Left ventricle myocardium inferior (tissue), 1 donor: Measurements from ENCODE around the gene GRIK4. TPM values are rescaled to one million over a fixed set of nuclear protein-coding genes. Genes with fewer than 3 reads are reported as not detected.

ENCODE experiments used
- DNase-seq: peaks from one replicate; pipeline ENCODE4 v3.0.0-alpha.2; 2020
- H3K27ac ChIP-seq: fragments of 200-600 bp; replicated peaks from 2 replicates; pipeline ENCODE4 v1.8.0; 2021
- H3K27me3 ChIP-seq: fragments of 200-600 bp; 2 replicates; pipeline ENCODE4 v1.8.0; 2021; ENCODE audit warnings: low read depth
- H3K36me3 ChIP-seq: fragments of 200-600 bp; 2 replicates; pipeline ENCODE4 v1.8.0; 2021
- H3K4me1 ChIP-seq: fragments of 200-600 bp; 2 replicates; pipeline ENCODE4 v1.8.0; 2021
- H3K4me3 ChIP-seq: fragments of 200-600 bp; 2 replicates; pipeline ENCODE4 v1.8.0; 2021; ENCODE audit warnings: mild to moderate bottlenecking, moderate library complexity
- H3K9me3 ChIP-seq: fragments of 200-600 bp; replicated peaks from 2 replicates; pipeline ENCODE4 v1.8.0; 2021
- CTCF ChIP-seq: fragments of 200-600 bp; IDR thresholded peaks from 2 replicates; pipeline ENCODE4 v1.8.0; 2021; ENCODE audit warnings: antibody characterized with exemption, mild to moderate bottlenecking, borderline replicate concordance
- intact Hi-C: fragments of 100-400 bp; cut with micrococcal nuclease; formaldehyde crosslinking; loops from one replicate; pipeline ENCODE4 v1.11.0; 2022
- total RNA-seq: library from RNA; stranded (reverse); fragmentation: NEBNext Ultra II Directional; extraction: Animal tissue kit (Norgen Biotek cat#: 25700); gene quantifications from one replicate; pipeline ENCODE4 v1.2.1, GENCODE V29; 2021
- donor health status: DM: no; HTN: yes; CAD: no; lungs with severe emphysema.

Gene GRIK4
- total RNA-seq, 1 donor from 2014 or later = 0.16 TPM

GRCh38 chr11:120722524-120722923 is 211.0 kb downstream of the GRIK4 start:
- Histone ChIP-seq H3K36me3 (no peaks in the 10 kb centered on the region), H3K4me1 (no peaks in the 10 kb centered on the region), H3K4me3 (no peak overlapping the region), H3K27ac (no peak overlapping the region), H3K27me3 (peaks cover 61% of the 10 kb centered on the region), H3K9me3 (peaks cover 16% of the 10 kb centered on the region)
- TF ChIP-seq CTCF = no peak
- no peak for DNase-seq
- intact Hi-C loops = no loop called here

GRCh38 chr11:120723751-120724150 is 212.2 kb downstream of the GRIK4 start:
- intact Hi-C loops = no loop called here
- no peaks in the 10 kb centered on the region for H3K36me3 ChIP-seq
- TF ChIP-seq CTCF = no peak

GRCh38 chr11:120727752-120728151 is 216.2 kb downstream of the GRIK4 start:
- Histone ChIP-seq H3K27me3 (peaks cover 22% of the 10 kb centered on the region), H3K36me3 (no peaks in the 10 kb centered on the region), H3K4me1 (no peaks in the 10 kb centered on the region), H3K27ac (no peak overlapping the region), H3K4me3 (no peak overlapping the region), H3K9me3 (peaks cover 41% of the 10 kb centered on the region)
- no peak for DNase-seq
- intact Hi-C loops = no loop called here
- TF ChIP-seq CTCF = no peak

More at GRCh38 chr11:120723751-120724150, 212.2 kb downstream of the GRIK4 start:
- no peak overlapping the region for H3K27ac ChIP-seq
- no peaks in the 10 kb centered on the region for H3K4me1 ChIP-seq
- DNase-seq = no peak
- peaks cover 28% of the 10 kb centered on the region for H3K9me3 ChIP-seq
- no peak overlapping the region for H3K4me3 ChIP-seq
- H3K27me3 ChIP-seq = peaks cover 49% of the 10 kb centered on the region

GRCh38 chr11:120735035-120735434 is 223.5 kb downstream of the GRIK4 start:
- intact Hi-C loops = no loop called here
- H3K4me3 ChIP-seq = no peak overlapping the region
- no peak for DNase-seq
- H3K36me3 ChIP-seq = no peaks in the 10 kb centered on the region
- peaks cover 48% of the 10 kb centered on the region for H3K27me3 ChIP-seq
- no peak overlapping the region for H3K27ac ChIP-seq
- H3K4me1 ChIP-seq = no peaks in the 10 kb centered on the region
- H3K9me3 ChIP-seq = peaks cover 11% of the 10 kb centered on the region
- TF ChIP-seq CTCF = no peak

- Histone ChIP-seq H3K4me3 (no peak overlapping the region), H3K36me3 (no peaks in the 10 kb centered on the region)
Measured at GRCh38 chr11:120738516-120739046, 227.0 kb downstream of the GRIK4 start.

More at GRCh38 chr11:120738516-120739046, 227.0 kb downstream of the GRIK4 start:
- intact Hi-C loops = no loop called here
- Histone ChIP-seq H3K27me3 (peaks cover 64% of the 10 kb centered on the region), H3K9me3 (no peaks in the 10 kb centered on the region), H3K4me1 (no peaks in the 10 kb centered on the region), H3K27ac (no peak overlapping the region)
- no peak for TF ChIP-seq CTCF
- DNase-seq = no peak
